GM19099 (cell line): ENCODE measurements around the gene PPM1E.

ENCODE experiments used
- POLR2A ChIP-seq: IDR thresholded peaks from 3 replicates; pipeline ENCODE4 v1.6.1; 2011; ENCODE audit warnings: low read depth; ENCODE audit not compliant: insufficient read length; ENCODE audit errors: extremely low read depth

PPM1E gene

DNA sequence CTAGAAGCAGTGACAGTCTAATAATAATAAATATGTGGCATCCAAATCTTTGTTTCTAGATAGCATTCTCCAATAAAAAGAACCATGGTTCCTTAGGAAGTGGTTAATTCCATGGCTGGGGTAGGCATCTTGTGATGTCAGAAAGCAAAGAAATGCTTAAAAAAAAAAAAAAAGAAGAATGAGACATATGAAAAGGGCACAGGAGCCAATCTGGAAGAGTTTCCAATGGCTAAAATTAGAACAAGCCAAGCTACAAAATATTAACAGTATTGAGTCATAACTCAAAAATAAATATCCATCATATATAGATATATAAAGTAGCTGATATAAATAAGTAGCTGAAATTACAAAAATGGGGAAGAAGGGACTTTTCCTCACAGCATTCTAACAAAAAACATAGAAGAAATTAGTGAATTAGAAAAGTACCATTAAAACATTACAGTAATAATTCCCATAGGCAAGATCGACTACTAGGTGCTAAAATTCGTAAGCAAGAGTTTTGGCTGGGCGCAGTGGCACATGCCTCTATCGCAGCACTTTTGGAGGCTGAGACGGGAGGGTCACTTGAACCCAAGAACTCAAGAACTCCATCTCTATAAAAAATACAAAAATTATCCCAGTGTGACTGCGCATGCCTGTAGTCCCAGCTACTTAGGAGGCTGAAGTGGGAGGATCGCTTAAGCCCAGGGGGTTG lies 239.7 kb downstream of the PPM1E start:
- TF ChIP-seq POLR2A, result no peak

DNA sequence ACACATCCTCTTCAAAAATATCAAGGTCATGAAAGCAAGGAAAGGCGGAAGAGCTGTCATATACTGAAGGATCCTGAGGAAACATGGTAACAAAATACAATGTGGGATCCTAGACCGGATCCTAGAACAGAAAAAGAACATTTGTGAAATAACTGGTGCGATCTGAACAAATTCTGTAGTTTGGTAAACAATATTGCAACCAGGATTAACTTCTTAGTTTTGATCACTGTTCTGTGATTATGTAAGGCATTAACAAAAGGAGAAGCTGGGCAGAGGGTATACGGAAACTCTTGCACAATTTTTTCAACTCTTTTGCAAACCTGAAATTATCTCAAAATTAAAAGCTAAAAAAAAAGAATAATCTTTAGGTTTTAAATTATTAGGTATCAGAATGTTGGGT lies 241.3 kb downstream of the PPM1E start:
- no peak for TF ChIP-seq POLR2A

DNA sequence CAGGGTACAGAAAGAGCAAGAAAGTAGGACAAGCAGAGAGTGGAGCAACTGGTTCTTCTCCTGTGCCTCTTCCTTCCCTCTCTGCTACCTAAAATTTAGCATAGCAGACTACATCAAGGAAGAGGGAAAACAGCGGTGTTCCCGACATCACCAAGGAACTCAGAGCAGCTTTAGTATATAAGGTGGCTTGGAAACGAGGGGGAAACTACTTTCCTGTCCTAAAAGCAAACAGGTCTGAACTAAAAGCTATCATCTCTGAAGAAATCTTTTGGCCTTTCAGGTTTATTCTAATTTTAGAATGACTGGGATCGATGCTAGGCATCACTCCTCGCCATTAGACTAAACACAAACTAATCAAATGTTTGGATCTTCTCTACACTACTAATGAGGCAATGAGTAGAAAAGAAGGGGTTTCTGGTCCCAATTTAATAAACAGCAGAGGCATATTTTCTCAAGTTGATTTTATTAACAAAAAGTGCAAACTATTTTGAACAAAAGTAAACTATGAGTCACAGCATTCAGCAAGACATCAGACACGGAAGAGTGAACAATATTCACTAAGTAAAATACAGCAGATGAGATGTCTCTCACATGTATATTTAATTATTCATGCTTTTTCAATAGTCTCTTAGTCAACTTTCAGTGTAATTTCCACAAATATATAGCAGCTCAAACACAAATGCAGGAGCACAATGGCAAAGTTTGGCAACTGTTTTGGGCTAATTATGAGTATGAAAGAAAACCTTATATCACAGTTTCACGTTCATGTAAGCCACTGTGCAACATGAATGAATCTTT lies 242.3 kb downstream of the PPM1E start:
- TF ChIP-seq POLR2A, result no peak

DNA sequence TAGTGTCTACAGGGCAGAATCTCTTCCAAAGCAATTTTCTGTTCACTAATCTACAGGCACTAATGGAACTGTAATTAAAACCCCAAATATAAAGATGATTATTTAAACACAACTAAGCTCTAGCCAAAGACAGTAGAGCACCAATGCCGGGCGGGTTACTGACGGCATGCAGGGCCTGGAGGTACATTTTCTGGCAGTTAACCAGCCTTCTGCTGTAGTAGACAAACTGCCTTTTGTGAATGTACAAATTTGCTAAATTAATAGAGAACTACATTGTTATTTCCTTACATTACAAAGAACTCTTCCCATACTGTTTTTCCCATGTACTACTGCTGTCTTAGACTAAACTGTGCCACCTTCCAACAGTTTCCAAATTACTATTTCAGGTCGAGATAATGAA lies 243.2 kb downstream of the PPM1E start:
- no peak for TF ChIP-seq POLR2A

DNA sequence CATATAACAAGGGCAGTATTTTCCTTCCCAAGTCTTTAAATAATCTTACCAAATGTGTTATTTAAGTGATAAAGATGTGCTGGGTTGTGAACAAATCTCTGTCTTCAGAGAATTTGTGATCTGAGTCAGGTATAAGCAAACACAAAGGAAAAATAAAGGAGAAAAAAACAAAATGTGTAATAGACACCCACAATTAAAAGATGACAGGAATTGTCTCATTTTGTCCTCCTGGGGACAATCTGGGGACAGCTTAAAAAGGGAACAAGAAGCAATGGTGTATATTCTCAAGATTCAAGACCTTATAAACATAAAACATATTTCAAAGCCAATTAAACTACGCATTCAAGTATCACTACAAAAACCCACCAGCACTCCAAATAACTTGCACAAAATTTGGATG lies 243.8 kb downstream of the PPM1E start:
- TF ChIP-seq POLR2A, result no peak

DNA sequence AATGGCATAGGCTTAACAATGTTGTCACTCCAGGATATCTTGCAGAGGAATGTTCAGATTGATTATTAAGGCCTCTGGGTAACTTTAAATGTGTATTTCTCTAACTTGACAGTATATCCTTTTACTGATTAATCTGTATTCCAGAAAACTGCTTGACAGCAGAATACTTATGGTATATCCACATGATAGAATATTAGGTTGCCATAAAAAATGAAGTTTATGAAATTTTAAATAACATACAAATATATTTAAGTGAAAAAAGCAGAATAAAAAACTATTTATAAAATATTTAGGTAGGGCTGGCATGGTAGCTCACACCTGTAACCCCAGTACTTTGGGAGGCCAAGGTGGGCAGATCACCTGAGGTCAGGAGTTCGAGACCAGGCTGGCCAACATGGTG lies 244.4 kb downstream of the PPM1E start:
- no peak for TF ChIP-seq POLR2A

DNA sequence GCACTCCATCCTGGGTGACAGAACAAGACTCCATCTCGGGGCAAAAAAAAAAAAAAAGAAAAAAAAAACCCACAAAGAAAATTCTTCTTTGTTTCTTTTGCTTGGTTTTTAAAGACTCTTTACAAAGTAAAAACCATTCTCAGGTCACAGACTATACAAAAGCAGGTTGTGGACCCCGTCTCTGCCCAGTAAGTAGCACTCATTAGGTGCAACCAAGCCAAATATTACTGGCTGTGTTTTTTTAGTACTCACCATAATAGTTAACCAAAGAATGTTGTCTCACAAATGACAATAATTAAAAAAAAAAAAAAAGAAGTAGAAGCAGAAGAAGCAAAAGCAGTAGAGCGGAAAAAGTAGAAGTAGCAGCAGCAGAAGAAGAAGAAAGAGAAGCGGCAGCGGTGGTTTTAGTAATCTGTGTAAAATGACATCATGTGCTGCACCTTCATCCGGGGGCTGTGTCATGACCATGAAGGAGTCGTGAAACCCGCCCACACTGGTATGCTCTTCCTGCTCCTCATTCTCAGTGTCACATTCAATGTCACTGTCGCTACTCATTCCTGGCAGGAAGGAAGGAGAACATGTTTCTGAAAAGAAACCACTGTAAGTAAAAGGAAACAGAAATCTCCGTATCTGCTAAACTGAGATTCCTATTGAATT lies 245.6 kb downstream of the PPM1E start:
- peak; percentile 49 for TF ChIP-seq POLR2A

DNA sequence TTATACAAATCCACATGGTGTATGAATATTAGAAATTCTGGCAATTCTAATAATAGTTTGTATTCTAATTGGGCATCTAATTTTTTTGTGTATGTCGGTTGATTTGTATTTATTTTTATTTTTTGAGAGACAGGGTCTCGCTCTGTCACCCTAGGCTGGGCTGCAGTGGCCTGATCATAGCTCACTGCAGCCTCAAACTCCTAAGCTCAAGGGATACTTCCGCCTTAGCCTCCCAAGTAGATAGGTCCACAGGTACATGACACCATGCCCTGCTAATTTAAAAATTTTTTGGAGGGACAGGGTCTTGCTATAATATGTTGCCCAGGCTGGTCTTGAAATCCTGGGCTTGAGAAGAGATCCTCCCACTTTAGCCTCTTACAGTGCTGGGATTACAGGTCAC lies 246.5 kb downstream of the PPM1E start:
- TF ChIP-seq POLR2A, result no peak

DNA sequence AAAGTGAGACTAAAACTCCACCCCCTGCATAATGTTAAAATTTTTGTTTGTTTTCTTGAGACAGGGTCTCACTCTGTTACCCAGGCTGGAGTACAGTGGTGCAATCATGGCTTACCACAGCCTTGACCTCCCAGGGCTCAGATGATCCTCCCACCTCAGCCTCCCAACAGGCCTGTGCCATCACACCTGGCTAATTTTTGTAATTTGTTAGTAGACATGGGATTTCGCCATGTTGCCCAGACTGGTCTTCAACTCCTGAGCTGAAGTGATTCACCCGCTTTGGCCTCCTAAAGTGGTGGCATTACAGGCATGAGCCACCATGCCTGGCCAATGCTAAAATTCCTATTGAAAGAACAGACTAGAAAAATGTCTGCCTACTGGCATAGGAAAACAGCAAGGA lies 247.2 kb downstream of the PPM1E start:
- TF ChIP-seq POLR2A, result no peak

DNA sequence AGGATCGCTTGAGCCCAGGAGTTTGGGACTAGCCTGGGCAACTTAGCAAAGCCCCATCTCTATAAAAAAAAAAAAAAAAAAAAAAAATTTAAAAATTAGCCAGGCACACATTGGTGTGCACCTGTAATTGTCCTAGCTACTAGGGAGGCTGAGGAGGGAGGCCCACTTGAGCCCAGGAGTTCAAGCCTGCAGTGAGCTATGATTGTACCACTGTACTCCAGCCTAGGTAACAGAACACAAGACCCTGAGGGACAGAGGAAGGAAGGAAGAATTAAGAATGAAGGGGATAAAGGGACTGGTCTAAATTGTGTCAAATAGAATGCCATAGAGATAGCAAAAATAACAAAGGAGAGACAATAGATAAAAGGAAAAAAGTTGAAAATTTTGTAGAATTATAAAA lies 248.2 kb downstream of the PPM1E start:
- no peak for TF ChIP-seq POLR2A

DNA sequence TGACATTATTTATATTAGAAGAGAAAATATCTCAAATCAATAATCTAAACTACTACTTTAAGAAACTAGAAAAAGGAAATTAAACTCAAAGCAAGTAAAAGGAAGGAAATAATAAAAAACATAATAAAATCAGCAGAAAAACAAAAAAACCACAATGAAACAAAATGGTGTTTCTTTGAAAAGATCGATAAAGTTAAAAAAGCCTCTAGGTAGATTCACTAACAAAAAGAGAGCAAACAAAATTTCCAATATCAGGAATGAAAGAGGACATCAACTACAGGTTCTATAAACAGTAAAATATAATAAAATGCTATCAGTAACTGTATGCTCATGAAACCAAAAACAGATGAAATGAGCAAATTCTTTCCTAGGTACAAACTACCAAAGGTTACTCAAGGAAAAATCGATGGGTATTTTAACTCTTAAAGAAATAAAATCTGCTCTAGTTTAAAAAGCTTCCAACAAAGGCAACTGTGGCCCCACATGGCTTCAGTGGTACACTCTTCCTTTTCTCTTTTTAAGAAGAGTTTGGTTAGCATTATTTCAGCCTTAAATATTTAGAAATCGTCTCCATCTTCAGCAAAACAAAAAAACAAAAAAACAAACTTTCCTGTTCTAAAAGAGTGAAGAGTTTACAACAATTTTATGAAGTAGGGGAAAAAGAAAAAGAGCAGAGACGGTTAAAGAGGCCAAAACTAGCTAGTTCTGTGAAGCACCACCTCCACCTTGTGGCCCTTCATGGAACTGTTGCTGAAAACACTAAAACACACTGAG lies 248.9 kb downstream of the PPM1E start:
- TF ChIP-seq POLR2A, result no peak

DNA sequence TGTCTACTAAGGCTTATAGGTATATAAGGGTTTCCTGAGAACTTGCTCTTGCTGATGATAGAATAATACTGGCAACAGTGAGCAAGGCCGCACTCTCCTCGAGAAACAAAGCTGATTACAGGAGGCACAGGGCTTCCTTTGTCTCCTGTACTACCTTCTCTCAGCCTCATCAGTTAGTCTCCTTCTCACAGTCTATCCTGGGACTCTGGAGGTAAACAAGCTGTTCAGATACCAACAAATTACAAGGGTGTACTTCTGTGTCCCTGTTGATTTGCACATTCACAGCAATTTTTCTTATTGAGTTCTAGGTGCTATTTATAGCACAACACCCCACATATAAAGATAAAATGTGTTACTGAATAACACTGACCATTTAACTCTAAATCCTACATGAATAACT lies 252.3 kb downstream of the PPM1E start:
- no peak for TF ChIP-seq POLR2A

DNA sequence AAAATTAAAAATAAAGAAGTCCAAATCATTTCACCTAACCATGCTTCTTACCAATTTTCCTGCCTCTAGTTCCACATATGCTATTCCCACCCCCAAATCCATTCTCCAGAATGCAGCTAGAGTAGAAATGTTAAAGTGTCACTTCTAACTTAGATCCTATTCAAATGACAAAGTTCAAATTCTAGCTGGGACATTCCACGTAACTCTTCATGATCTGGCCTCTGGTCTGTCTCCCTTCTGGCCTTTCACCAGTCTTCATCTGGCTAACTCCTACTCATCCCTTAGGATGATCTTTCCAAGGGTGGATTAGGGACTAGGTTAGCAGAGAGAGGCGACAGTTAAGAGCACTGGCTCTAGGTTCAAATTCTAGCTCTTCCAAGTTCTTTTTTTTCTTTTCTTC lies 253.1 kb downstream of the PPM1E start:
- TF ChIP-seq POLR2A, result no peak

DNA sequence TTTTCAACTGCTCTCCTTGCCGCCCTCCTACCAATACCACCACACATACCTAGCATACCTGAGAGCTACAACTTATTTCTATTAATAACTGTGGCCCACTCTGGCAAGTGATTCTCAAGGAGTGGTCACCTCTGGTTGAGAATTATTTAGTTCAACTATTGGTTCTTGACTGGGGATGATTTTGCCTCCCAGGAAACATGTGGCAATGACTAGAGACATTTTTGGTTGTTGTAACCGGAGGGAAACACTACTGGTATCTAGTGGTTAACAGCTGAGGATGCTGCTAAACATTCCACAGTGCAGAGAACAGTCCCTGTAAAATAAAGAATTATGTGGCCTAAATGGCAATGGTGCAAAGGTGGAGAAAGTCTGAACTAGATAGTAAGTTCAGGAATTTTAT lies 254.4 kb downstream of the PPM1E start:
- no peak for TF ChIP-seq POLR2A

DNA sequence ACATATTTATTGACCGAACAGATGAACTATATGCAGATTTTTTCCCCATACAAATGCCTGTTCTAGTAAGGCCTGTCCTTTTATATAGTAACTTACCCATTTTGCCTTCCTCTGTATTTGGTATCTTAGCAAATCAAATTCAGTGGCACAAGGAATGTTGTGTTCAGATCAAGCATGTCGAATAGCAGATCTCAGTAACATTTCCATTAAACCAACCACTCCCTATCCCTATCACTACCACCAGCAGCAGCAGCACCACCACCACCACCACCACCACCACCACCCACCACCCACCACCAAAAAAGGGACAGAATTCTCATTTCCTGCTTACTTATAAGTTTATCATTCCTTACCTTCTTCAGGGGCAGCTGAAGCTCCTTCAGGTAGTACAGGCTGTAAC lies 256.3 kb downstream of the PPM1E start:
- no peak for TF ChIP-seq POLR2A
